A549 treated with CORT108297 at 1 μM for 4 hours (cell line): ENCODE results near the gene C5orf24. TPM values are rescaled to one million over a fixed set of nuclear protein-coding genes. Genes with fewer than 3 reads are reported as not detected.

Experiments used
- total RNA-seq: library from RNA; stranded (reverse); fragments of 200-300 nt; extraction: Qiagen RNA extraction; gene quantifications from 5 replicates; pipeline ENCODE4 v1.2.3, GENCODE V29; 2022

Gene C5orf24
- 17.5 to 26.7 TPM (median 25.0 TPM) in 5 replicates for total RNA-seq

GRCh38 chr5:134845852-134846640 is at the start of gene C5orf24:
Gene C5orf24, plus strand, starts transcription at chr5:134845968. Its CDS starts 8,933 bp downstream, at chr5:134854901.

DNA sequence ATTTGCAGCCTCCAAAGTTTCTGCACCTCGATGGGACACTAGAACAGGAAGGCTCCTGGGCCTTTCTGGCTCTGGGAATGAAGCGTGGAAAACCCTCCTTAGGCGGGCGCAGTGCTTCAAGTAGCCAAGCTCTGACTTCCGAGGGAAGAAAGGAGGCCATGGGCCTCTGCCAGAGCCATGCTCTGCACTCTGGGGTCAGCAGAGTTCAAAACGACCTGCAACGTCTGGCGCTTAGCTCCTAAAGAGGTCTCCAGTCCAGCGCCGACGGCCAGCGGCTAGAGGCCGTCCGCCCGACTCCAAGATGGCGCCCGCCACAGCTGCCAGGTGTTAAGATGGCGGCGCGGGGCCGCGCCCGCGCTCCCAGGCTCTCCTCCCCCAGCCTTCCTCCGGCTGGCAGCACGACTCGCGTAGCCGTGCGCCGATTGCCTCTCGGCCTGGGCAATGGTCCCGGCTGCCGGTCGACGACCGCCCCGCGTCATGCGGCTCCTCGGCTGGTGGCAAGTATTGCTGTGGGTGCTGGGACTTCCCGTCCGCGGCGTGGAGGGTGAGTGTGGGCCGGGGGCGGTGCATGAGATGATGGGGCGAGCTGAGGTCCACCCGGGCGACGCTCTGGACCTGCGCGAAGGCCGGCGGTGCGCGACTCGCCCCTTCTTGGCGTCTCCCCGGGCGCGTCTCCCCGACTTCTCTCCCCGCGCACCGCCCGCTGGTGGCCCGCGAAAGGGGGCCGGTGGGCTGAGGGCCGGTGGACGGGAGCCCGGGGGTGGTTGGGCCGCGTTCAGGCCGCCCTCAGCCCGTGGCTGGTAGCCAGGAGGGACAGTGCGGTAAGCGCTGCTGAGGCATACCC is 28.4 kb downstream of the C5orf24 start, which contains the start of gene TXNDC15:
Gene TXNDC15, plus strand, starts transcription at position 385 of the 844 bp plus-strand sequence. Its CDS starts 57 bp downstream, at position 442.

DNA sequence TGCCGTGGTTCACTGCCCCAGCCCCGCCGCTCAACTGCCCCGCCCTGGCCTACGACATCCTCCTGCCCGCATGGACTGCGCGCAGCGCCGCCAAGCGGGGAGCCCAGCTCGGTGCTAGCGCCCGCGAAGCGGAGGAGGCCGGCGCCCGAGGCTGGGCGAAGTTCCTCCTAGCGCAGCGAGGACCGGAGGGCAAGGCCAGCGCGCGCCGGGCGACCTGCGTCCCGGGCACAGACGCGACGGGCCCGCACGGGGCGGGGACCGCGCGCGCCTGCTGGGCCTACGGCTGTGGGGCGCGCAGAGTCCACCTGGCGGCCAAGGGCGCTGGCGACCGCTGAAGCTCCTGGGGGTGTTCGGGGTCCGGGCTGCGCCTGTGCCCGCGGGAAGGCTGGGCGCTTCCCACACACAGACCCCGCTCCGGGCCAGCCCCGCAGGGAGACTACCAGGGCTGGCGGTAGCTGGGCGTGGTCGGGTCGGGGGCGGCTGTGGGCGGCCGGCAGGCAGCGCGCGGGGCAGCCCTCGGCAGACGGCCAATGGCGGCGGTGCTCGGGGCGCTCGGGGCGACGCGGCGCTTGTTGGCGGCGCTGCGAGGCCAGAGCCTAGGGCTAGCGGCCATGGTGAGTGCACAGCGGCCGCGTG is 59.0 kb downstream of the C5orf24 start, which contains the start of gene PCBD2:
Gene PCBD2, plus strand, starts transcription at position 522 of the 636 bp plus-strand sequence. Its CDS starts 9 bp downstream, at position 531.

Other genes with a start within 250 kb of the C5orf24 start
- 45.4 to 71.4 TPM (median 45.9 TPM) in 5 replicates for gene SAR1B, start 213.1 kb upstream of the C5orf24 start, total RNA-seq
- gene SEC24A, start 197.2 kb upstream of the C5orf24 start, total RNA-seq, result 11.6 to 15.0 TPM (median 13.9 TPM) in 5 replicates
- gene CAMLG, start 107.4 kb upstream of the C5orf24 start, total RNA-seq, result 26.1 to 31.4 TPM (median 28.4 TPM) in 5 replicates
- 48.4 to 76.5 TPM (median 62.3 TPM) in 5 replicates for gene DDX46, start 87.2 kb upstream of the C5orf24 start, total RNA-seq
- 45.6 to 56.0 TPM (median 55.7 TPM) in 5 replicates for gene TXNDC15, start 28.4 kb downstream of the C5orf24 start, total RNA-seq
- gene PCBD2, start 59.2 kb downstream of the C5orf24 start, total RNA-seq, result 10.1 to 11.8 TPM (median 10.5 TPM) in 5 replicates
- gene CATSPER3, start 121.9 kb downstream of the C5orf24 start, total RNA-seq, result 0.23 to 0.48 TPM (median 0.41 TPM) in 5 replicates
- 19.7 to 36.7 TPM (median 34.1 TPM) in 5 replicates for gene PITX1, start 188.3 kb downstream of the C5orf24 start, total RNA-seq